ENCODE results near the gene PRKG1.
A peak's percentile ranks its signal among the peaks of the same experiment; 100 is the strongest.

The PRKG1 gene

DNA sequence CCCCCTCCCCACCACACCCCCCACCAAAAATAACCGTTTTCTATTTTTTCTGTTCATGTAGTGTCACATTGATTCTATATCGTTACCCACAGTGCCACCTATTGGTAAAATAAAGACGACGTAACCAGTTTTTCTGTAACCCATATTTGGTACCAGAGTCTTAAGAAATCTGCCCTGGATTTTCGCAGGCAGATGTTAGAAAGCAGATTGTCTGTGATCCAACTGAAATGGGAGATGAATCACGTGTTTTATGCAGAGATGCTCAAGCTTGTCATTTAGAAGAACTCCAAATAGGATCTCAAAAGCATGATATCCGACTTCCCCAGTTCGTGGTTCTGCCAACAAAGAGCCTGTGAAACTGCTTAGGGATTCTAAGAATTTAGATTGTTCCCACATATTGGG is 886.2 kb downstream of the PRKG1 start:
- Histone ChIP-seq H3K4me1 (ENCODE audit: insufficient read depth, low read length, poor library complexity, severe bottlenecking) (no peaks in the 10 kb centered on the region), H3K9me2 (replicated peaks; ENCODE audit: low read depth, low read length) (no peaks in the 10 kb centered on the region), H3K27me3 (ENCODE audit: insufficient read depth, low read length, poor library complexity, severe bottlenecking) (no peaks in the 10 kb centered on the region), H3F3A (ENCODE audit: low read depth) (no peaks in the 10 kb centered on the region), H3K4me3 (ENCODE audit: low read length, poor library complexity, severe bottlenecking) (no peak overlapping the region), H4K20me1 (ENCODE audit: insufficient read depth, low read length, poor library complexity, severe bottlenecking) (no peaks in the 10 kb centered on the region), H3K9me3 (ENCODE audit: insufficient read depth, low read depth, low read length) (no peaks in the 10 kb centered on the region), H3K4me2 (ENCODE audit: low read depth, low read length, poor library complexity, severe bottlenecking) (no peak overlapping the region), H3K36me3 (ENCODE audit: insufficient read depth, low read length) (no peaks in the 10 kb centered on the region), H3K9ac (ENCODE audit: low read depth, low read length, poor library complexity, severe bottlenecking) (no peak overlapping the region), H3K79me2 (ENCODE audit: insufficient read depth, low read length) (no peaks in the 10 kb centered on the region), H2AFZ (ENCODE audit: low read length) (no peak overlapping the region)
- TF ChIP-seq EZH2phosphoT487 (IDR thresholded peaks at IDR 0.05; ENCODE audit: borderline replicate concordance) = no peak
- TF ChIP-seq, protein P1, sequence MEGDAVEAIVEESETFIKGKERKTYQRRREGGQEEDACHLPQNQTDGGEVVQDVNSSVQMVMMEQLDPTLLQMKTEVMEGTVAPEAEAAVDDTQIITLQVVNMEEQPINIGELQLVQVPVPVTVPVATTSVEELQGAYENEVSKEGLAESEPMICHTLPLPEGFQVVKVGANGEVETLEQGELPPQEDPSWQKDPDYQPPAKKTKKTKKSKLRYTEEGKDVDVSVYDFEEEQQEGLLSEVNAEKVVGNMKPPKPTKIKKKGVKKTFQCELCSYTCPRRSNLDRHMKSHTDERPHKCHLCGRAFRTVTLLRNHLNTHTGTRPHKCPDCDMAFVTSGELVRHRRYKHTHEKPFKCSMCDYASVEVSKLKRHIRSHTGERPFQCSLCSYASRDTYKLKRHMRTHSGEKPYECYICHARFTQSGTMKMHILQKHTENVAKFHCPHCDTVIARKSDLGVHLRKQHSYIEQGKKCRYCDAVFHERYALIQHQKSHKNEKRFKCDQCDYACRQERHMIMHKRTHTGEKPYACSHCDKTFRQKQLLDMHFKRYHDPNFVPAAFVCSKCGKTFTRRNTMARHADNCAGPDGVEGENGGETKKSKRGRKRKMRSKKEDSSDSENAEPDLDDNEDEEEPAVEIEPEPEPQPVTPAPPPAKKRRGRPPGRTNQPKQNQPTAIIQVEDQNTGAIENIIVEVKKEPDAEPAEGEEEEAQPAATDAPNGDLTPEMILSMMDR (conservative IDR thresholded peaks at IDR 0.05; ENCODE audit: low read length) = peak; percentile 76

DNA sequence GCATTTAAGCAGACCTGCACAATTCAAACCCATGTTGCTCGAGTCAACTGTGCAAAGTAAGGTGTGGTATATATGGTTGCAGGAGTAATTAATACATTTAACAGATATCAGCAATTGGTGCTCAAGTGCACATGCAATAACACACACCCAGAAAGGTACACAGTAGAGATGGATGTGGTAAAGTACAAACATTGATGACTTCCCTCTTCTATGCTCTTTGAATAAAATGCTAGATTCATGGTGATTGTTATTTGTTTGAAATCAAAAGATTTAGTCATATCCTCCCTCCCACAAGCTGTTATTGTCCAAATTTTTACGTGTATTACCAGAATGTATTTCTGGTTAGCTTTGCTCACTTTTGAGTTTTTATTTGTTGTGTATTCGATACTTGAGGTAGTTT is 887.1 kb downstream of the PRKG1 start:
- no peak overlapping the region for H3K4me3 ChIP-seq (ENCODE audit: low read length, poor library complexity, severe bottlenecking)

DNA sequence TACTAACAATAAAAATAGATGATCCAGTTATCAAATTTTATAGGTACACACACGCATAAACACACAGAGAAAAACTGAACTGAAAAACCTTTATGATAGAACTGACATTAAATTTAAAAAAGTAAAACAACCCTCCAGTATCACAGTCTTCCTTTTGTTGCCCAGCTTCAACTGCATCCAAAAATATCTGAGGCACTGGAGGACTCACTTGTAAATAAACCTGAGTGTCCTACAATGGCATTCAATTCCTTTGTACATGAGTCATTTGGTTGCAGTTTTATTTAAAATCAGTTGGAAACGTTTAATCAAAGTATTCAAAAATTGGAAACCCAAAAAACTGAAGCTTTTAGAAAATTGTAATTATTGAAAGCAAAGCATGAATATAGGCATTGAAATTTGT is 890.3 kb downstream of the PRKG1 start:
- Histone ChIP-seq H3K27me3 (ENCODE audit: insufficient read depth, low read length, poor library complexity, severe bottlenecking) (no peaks in the 10 kb centered on the region), H3K36me3 (ENCODE audit: insufficient read depth, low read length) (no peaks in the 10 kb centered on the region), H3K9me2 (replicated peaks; ENCODE audit: low read depth, low read length) (no peaks in the 10 kb centered on the region), H3K4me1 (ENCODE audit: insufficient read depth, low read length, poor library complexity, severe bottlenecking) (no peaks in the 10 kb centered on the region), H2AFZ (ENCODE audit: low read length) (no peak overlapping the region), H3K9ac (ENCODE audit: low read depth, low read length, poor library complexity, severe bottlenecking) (no peak overlapping the region), H3K9me3 (ENCODE audit: insufficient read depth, low read depth, low read length) (no peaks in the 10 kb centered on the region), H3F3A (ENCODE audit: low read depth) (no peaks in the 10 kb centered on the region), H4K20me1 (ENCODE audit: insufficient read depth, low read length, poor library complexity, severe bottlenecking) (no peaks in the 10 kb centered on the region), H3K79me2 (ENCODE audit: insufficient read depth, low read length) (no peaks in the 10 kb centered on the region), H3K4me2 (ENCODE audit: low read depth, low read length, poor library complexity, severe bottlenecking) (no peak overlapping the region), H3K4me3 (ENCODE audit: low read length, poor library complexity, severe bottlenecking) (no peak overlapping the region)
- TF ChIP-seq EZH2phosphoT487 (IDR thresholded peaks at IDR 0.05; ENCODE audit: borderline replicate concordance) = no peak
- TF ChIP-seq, protein P1 (conservative IDR thresholded peaks at IDR 0.05; ENCODE audit: low read length) = no peak

More for the DNA sequence above, 887.1 kb downstream of the PRKG1 start:
- H3K27me3 ChIP-seq (ENCODE audit: insufficient read depth, low read length, poor library complexity, severe bottlenecking) = no peaks in the 10 kb centered on the region
- no peaks in the 10 kb centered on the region for H3F3A ChIP-seq (ENCODE audit: low read depth)
- TF ChIP-seq, protein P1 (conservative IDR thresholded peaks at IDR 0.05; ENCODE audit: low read length) = no peak
- TF ChIP-seq EZH2phosphoT487 (IDR thresholded peaks at IDR 0.05; ENCODE audit: borderline replicate concordance) = no peak
- H3K9ac ChIP-seq (ENCODE audit: low read depth, low read length, poor library complexity, severe bottlenecking) = no peak overlapping the region
- H3K4me1 ChIP-seq (ENCODE audit: insufficient read depth, low read length, poor library complexity, severe bottlenecking) = no peaks in the 10 kb centered on the region
- no peaks in the 10 kb centered on the region for H3K79me2 ChIP-seq (ENCODE audit: insufficient read depth, low read length)
- no peaks in the 10 kb centered on the region for H3K9me2 ChIP-seq (replicated peaks; ENCODE audit: low read depth, low read length)
- no peak overlapping the region for H3K4me2 ChIP-seq (ENCODE audit: low read depth, low read length, poor library complexity, severe bottlenecking)
- H4K20me1 ChIP-seq (ENCODE audit: insufficient read depth, low read length, poor library complexity, severe bottlenecking) = no peaks in the 10 kb centered on the region
- no peak overlapping the region for H2AFZ ChIP-seq (ENCODE audit: low read length)
- H3K9me3 ChIP-seq (ENCODE audit: insufficient read depth, low read depth, low read length) = no peaks in the 10 kb centered on the region
- H3K36me3 ChIP-seq (ENCODE audit: insufficient read depth, low read length) = no peaks in the 10 kb centered on the region

Measured in Loucy (cell line).